Eye (tissue), 1 donor: ENCODE measurements around the gene CRPPA.
A peak's percentile ranks its signal among the peaks of the same experiment; 100 is the strongest.
"Not testable (repeated sequence)": the region's sequence is repeated elsewhere in the genome, so short reads cannot be mapped to it uniquely, and the experiment has no call there.

Source experiments
- DNase-seq: peaks from one replicate; pipeline ENCODE4 v3.0.0-alpha.2; 2015

The CRPPA gene

DNA sequence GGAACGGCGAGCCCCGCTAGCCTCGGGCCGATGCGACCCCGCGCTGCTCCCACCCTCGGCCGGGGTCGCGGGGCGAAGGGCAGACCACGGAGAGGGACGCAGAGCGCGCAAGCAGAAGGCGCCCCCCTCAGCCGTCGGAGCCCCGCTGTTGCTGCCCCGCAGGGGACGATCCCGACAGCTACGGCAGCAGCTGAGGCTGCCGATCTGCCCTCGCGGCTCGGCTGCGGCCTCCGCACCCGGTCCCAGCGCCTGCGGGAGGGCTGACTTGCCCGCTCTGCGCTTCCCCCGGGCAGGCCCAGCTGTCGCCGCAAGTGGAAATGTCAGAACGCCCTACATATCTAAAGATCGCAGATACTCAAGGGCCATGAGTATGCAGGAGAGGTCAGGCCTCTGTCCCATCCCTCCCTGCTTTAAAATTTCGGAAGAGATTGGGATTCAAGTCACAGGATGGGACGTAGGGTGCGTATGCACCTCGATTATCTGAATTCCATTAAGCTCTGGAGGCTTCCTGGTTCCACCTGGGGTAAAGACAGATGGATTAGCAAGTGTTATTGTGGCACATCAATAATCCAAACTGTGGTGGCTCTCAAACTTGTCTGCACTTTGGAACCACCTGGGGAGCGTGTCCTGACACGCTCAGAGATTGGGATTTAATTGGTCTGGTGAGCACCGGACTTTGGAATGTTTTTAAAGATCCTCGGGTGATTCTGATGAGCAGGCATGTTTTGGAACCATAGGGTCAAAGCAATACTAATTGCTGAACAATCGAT lies at the start of gene CRPPA:
TSS of gene CRPPA (minus strand) at position 206 of the 770 bp plus-strand sequence. CDS start 216 bp downstream, outside the sequence.
- peak; percentile 76 for DNase-seq

DNA sequence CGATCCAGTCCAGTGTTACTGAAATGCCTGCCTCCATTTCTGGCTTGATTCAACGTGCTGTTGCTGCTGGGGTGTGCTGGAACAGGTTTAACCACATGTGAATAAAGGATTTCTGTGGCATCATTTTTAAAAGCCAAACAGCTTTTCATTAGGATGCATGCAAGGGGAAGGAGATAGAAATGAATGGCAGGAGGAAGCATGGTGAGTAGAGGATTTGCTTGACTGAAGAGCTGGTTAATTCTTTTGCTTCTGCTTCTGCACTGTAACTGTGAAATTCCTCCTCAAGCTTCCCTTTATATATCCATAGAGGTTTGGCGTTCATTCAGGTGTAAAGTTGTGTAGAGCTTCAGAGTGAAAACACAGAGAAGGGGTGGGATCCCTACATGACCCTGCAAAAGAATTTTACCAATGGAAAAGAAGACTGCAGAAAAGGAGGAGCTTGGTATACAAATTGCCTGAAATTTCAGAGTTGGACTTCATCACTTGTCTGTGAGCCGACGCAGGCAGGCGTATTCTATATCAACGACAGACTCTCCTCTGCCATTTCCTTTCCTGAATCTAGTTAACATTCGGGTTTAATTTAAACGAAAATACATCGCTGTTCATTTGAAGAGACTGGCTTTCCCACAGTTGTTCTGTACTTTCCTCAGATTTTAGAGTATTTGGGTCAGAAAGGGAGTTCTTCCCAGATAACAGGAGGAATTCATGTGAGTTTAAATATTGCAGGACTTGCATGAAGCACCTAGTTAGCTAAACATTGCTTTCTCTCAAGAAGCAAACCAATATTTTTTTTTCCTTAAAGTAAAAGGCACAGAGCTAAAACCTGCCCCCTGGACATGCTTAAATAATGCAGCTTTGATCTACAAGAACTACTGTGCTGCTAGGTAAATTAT lies 44.4 kb upstream of the CRPPA start, which contains the start of gene SOSTDC1:
TSS of gene SOSTDC1 (minus strand) at position 270 of the 893 bp plus-strand sequence. CDS start at position 200, 70 bp downstream.
- DNase-seq = peak; percentile 81

DNA sequence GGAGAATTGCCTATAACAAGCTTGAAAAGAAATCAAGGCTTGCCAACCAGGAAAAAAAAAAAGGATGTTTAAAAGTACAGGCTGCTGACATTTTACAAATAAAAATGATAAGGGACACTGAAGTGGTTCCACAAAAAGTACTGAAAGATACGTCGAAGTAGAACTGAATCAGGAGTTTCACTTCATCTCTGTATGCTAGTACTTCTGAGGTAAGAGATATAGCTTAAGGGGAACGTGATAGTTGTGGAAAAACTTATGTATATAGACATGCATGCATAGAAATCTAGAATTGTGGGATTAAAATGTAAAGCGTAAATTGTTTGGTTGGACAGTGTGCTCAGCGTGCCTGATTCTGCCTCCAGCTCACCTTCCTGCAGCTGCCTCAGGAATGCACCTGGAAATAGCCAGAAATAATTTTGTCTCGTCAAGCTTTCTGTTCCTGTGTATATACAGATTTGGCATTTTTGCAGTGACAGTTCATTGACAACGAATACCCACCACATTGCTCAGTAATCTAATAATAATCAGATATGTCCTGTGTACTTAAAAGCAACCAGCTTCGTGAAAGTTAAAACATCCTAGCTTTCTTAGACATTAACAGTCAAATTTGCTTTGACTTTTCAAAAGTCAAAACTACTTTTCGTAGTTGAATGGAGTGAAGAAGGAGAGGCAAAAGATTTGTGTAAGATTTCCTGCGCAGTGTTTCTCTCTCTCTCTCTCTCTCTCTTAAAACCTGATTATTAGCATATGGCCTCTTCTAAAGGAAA lies 42.8 kb upstream of the CRPPA start:
- DNase-seq = peak; percentile 45

DNA sequence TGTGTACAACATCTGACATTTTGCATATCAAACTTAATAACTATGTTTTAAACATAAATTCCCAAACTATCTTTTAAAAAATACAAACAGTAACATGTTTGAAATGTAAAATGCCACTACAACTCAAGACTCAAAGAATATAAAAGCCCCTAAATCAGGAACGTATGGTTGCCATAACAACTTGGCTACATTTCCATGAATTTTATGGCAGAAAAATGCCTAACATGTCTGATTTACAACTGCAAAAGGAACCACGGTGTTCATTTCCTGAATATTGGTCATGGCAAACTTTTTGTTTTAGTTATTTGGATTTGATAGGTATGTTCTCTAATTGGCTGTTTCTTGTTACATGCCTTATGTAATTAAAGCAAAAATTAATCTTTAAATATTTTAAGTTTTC lies 42.2 kb upstream of the CRPPA start:
- DNase-seq = peak; percentile 74

- DNase-seq = peak; percentile 11
Observed at GRCh38 chr7:16462431-16462889, 41.1 kb upstream of the CRPPA start.

DNA sequence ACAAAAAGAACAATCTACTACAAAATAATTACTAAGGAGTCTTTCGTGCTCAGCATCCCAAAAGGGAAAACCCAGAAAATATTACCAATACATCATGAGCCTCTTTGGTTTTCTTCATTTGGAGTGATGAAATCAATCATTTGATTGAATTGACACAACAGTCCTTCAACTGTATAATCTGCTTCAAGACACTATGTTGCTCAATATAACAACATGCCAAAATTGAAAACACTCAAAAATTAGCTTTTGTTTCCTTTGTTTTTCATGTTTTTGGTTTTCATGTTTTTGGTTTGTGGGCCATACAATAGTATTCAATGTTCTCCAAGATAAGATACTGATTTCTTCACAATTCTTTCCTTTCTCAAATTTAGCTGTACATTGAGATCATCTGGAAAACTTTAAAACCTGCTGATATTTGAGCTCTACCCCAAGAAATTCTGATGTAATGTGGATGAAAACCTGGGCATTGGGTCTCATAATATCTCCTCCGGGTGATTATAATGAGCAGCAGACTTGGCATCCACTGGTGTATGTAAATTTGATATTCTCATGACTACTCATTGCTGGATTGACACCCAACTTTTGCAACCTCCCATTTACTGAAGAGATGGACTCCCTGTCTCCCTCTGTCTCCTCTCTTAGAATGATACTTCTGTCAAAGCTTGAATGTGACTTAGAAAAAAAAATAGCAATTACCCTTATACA lies 39.6 kb upstream of the CRPPA start:
- peak; percentile 11 for DNase-seq

DNA sequence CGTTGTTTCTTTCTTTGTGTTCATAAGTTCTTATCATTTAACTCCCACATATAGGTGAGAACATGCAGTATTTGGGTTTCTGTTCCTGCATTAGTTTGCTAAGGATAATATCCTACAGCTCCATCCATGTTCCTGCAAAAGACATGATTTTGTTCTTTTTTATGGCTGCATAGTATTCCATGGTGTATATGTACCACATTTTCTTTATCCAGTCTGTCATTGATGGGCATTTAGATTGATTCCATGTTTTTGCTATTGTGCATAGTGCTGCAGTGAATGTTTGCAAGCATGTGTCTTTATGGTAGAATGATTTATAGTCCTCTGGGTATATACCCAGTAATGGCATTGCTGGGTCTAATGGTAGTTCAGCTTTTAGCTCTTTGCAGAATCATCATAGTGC lies 35.0 kb upstream of the CRPPA start:
- not testable (repeated sequence) for DNase-seq

DNA sequence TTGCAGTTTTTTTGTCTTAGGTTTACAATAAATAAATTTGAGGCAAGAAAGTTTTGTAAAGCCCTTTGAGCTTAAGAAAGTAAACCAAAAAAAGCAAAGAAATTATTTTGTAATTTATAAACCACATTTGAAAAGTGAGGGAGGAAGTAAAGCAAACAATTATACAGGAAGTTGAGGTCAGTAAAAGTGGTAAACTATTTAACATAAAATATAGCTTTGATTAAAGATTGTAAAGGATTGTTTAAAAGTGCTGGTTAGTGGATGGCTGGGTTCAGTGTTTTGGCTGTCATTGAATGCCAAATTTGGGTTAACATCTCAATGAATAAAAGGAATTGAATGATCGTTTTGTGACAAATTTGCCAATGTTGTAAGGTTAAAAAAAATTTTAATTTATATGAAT lies 34.3 kb upstream of the CRPPA start:
- no peak for DNase-seq

DNA sequence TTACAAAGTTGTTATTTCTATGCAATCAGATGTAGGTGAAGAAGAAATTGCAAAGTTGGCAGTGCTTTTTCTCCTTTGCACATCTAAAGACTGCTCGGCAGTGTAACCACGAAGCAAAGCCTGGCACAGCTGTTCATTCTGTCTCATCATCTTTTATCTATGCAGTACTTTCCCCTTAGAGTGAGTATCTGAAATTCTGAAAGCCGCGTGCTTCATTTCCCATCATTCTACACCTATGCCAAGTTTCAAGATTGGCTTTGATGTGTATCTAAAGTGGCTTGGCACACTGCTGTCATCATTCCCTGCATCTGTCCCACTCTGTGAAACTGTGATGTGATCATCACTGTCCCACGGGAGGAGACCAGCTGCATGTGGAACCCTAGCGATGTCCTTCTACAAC lies 29.0 kb upstream of the CRPPA start:
- DNase-seq = peak; percentile 44

DNA sequence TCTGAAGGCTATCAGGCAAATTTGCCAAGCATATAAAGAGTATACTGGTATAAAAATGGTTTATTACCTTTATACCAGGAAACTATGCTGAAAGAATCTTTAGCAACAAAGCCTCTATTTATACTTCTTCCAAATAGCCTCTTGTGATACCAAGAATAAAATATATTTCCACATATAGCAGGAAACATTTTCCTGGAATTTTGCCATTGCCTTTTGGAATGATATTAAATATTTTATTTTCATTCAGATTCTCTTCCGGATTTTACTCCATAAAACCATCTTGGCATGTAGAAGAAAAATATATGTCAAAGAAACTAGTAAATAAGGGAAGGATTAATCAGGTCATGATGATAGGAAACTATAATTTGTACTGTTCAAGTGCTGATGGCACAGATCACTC lies 26.5 kb upstream of the CRPPA start:
- peak; percentile 19 for DNase-seq

GRCh38 chr7:16446508-16446907 lies 25.2 kb upstream of the CRPPA start:
- no peak for DNase-seq

DNA sequence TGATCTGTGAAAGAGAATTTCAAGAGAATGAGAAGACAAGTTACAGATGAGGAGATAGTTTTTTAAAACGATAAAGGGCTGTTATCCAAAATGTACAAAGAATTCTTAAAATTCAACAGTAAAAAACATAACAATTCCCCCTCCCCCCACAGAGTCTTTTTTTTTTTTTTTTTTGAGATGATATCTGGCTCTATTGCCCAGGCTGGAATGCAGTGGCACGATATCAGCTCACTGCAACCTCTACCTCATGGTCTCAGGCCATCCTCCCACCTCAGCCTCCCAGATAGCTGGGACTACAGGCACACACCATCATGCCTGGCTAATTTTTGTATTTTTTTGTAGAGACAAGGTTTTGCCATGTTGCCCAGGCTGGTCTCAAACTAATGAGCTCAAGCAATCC lies 22.5 kb upstream of the CRPPA start:
- DNase-seq = not testable (repeated sequence)

GRCh38 chr7:16438988-16439387 lies 17.6 kb upstream of the CRPPA start:
- DNase-seq = no peak

DNA sequence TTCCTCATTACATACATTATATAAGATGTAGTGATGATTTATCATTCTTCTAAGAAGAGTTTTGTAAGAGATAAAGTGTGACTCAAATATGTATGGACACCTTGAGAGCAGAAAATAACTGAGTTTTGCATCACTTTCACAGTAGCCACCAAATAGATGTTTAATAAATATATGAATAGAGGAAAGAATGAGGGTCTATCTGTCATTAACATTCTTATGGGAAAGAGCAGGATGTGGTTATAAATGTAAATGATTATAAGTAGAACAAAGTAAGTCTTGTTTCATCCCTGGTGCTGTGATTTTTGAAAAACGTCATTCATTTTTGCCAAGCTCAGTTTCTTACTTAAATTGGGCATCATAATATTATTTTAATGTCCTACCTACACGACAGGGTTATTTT lies 15.0 kb upstream of the CRPPA start:
- DNase-seq = no peak

DNA sequence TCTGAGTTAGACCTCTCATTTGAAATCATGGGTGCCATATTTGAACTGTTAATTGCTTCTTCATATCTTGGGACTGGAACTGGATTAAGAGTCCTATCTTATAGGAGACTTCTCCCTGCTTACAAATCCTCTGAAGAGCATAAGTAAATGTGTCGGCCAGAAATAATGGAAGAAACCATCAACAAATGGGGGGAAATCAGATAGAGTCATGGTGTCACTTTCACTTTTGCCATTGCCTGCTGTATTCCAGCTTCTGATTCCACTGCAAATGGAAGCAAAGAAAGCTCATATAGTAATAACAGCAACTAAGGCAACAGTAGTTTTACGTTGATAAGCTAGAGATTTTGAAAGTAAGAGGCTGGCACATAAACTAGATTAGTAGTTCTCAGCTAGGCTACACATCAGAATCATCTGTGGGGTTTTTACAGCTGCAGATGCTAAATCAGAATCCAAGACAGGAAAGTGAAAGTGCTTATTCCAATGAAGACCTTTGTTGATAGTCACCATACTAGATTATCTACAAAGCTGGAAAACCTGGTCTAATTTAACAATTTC lies 12.3 kb upstream of the CRPPA start:
- DNase-seq = no peak

DNA sequence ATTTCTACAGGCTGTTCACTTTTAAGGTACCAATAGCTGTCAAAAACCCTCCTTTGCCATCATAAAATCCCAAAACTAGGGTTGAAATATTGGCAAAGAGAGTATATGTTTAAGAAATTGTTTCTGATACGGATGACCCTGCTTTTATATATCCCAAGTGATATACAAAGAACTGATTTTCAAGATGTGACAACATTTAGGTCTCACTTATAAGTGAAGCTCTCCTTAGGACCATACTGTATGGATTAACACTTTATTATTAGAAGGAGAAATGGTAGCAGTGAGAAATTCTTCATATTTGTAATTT lies 11.0 kb upstream of the CRPPA start:
- no peak for DNase-seq

GRCh38 chr7:16431646-16432424 lies 10.5 kb upstream of the CRPPA start:
- DNase-seq = peak; percentile 52

- no peak for DNase-seq
Observed at GRCh38 chr7:16430133-16430532, 8.8 kb upstream of the CRPPA start.

DNA sequence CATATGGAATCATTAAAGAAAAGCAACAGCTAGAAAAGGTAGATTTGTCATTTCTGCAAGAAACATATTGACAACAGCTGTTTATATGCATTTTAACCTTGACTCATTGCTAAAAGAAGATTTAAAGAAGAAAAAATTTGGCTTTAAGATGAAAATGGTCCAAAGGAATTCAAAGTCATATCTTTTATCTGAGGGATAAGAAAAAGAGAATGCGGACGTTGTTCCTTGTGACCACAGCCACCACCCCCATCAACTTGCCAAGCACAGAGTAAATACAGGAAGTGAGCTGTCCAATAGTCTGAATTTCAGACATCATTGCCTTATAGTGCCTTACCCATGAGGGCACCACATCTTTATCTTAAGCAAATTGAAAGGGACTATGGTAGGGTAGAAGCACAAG lies 7.3 kb upstream of the CRPPA start:
- no peak for DNase-seq

DNA sequence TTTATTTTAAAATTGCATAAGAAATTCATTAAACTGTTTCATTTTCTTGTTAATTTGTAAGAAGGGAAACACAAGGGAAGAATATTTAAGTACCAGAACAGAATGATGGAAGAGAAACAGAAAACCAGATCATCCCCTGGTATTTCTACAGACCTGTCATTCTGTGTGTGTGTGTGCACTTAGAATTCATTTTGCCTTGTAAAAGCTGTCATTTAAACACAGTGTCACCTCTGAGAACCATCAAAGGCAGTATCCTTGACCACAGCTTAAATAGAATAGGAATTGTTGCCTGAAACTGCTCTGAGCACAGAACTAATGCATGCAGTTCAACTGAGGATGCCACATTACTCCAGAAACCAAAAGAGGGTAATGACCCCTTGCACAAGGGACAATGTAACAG lies 6.8 kb upstream of the CRPPA start:
- no peak for DNase-seq

DNA sequence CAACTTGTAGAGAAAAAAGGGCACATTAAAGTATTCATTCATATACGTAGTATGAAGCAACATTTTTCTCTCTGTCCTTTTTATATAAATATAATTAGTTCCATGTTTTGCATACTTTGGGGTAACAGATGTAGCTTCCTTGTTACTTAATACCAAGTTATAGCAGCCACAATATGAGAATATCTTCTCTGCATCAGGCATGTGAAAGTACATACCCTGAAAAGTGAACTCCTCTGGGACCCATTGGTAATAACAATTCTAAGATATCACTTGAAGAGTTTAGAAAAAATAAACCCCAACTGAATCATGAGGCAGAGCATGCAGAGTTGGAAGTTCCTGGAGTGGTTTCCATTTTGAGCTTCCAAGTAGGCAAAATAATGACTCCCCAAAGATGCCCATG lies 2.4 kb upstream of the CRPPA start:
- no peak for DNase-seq
